Superior temporal gyrus (tissue), 1 donor: ENCODE measurements around the gene BAIAP3.

Experiments used
- DNase-seq: peaks from one replicate; pipeline ENCODE4 v3.0.0-alpha.2; 2016; ENCODE audit errors: extremely low spot score

Gene BAIAP3

GRCh38 chr16:1392826-1393225 is 59.4 kb downstream of the BAIAP3 start:
- no peak for DNase-seq

- no peak for DNase-seq
Observed at GRCh38 chr16:1393613-1394176, 60.2 kb downstream of the BAIAP3 start.

DNA sequence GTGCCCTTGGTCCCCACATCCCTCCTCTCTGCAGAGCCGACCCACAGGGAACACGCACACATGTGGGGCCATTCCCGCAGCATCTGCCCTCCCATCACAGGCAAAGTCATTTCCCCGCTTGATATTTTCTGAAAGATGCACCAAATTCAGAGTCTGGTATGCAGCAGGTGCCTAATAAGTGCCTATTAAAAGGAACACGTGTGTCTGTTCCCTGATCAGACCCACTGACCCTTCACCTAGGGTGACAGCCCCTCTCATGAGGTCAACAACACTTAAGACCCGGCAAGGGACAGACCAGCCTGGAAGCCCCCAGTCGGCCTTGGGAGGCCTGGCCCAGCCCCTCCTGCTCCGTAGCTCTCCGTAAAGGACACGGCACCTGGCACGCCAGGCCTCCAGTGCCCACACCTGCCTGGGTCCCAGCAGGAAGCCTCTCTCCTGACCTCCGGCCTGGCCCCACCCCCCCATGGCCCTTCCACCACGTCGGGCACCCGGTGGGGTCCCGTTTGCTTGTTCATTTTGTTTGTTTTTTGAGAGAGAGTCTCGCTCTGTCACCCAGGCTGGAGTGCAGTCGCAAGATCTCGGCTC is 61.0 kb downstream of the BAIAP3 start:
- no peak for DNase-seq

DNA sequence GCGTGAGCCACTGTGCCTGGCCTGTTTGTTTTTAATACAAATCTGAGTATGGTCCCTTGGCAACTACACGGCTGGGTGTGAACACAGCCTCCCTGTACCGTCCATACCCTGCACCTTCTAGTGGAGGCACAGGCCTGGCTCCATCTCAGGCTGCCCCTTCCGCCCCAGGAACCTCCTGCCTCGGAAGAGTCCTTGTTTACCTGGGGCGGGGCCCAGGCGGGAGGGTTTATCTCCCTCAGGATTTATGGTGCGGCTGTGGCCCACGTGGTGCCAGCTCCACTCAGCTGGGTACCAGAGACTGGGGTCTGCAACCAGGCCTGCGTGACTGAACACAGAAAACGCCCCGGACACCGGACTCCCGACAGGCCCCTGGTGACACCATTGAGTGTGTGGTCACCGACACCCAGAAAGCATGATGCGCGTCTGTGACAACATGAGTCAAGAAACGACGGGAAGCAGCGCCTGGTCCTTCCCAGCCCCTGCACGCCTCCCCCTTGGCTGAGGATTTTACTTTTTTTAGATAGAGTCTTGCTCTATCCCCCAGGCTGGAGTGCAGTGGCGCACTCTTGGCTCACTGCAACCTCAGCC is 62.1 kb downstream of the BAIAP3 start:
- no peak for DNase-seq

DNA sequence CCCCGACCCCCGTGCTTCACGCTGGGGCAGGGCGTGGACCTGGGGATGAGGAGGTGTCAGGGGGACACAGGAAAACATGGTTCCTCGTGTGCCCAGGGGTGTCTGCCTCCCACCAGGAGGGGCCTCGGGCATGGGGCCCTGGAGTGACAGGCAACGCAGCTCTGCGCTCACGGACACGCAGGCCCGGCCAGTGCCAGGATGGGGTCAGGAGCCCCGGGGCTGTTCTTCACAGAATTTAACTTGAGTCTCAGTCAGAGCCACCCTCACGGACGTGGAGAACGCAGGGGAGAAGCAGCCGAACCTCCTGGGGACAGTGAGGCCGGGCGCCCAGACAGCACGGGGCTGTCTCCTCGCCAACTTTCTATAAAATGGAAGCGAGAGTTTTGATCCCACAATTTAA is 64.3 kb downstream of the BAIAP3 start:
- no peak for DNase-seq

DNA sequence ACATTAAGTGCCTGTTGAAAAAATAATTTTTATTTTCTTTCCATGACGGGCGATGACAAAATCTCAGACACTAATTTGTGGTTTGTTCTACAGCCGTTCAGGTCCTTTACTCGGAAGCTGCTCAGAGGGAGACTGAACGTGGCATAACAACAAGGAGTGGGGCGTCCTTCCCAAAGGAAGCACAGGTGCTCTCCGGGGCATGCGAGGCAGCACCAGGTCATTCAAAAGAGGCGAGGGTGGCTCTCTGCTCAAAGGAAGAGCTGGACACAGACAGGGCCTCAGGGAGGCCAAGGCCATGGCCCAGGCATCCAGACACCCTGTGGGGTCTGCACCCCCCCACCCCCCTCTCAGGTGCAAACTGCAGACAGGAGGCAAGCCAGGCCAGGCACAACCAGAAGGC is 64.9 kb downstream of the BAIAP3 start:
- DNase-seq = no peak
